ENCODE measurements around the gene C2CD4A. TPM values are rescaled to one million over a fixed set of nuclear protein-coding genes. Genes with fewer than 3 reads are reported as not detected.

C2CD4A gene
- total RNA-seq, 1 experiment from 2014 or later = 0.11 TPM

- Histone ChIP-seq H3K27me3 (replicated peaks; ENCODE audit: control insufficient read depth, insufficient read depth, low read length) (no peaks in the 10 kb centered on the region), H3K4me1 (peaks cover 8% of the 10 kb centered on the region), H3K4me3 (ENCODE audit: low read depth, low read length) (no peak overlapping the region), H3K9me3 (no peaks in the 10 kb centered on the region), H3K36me3 (ENCODE audit: control insufficient read depth, insufficient read depth, low read length) (no peaks in the 10 kb centered on the region)
- BruUV-seq (replicated peaks) = no TSS peak
- H3K27ac Mint-ChIP-seq (ENCODE audit: unreplicated experiment) = no peak overlapping the region
- ChIA-PET POLR2A (no interaction called here), CTCF (interaction anchor here (0.5 kb wide), 1 partner anchor 868 kb away, joined by 5 read pairs; no protein-coding TSS in a partner anchor)
- intact Hi-C loops (cut with micrococcal nuclease; ENCODE audit: unreplicated experiment) = no loop called here
- no peak for DNase-seq
- no peaks in the 10 kb centered on the region for H3K36me3 Mint-ChIP-seq (ENCODE audit: insufficient read depth, unreplicated experiment)
- H3K4me1 Mint-ChIP-seq (ENCODE audit: low read depth, unreplicated experiment) = no peaks in the 10 kb centered on the region
- no peaks in the 10 kb centered on the region for H3K27me3 Mint-ChIP-seq (ENCODE audit: insufficient read depth, unreplicated experiment)
- TF ChIP-seq CTCF (IDR thresholded peaks at IDR 0.05; ENCODE audit: insufficient read depth in 1 of 2, low read depth in 1 of 2, low read length in 1 of 2, severe bottlenecking in 1 of 2, unreplicated experiment in 1 of 2) = no peak
- H3K4me3 Mint-ChIP-seq (ENCODE audit: unreplicated experiment) = no peak overlapping the region
- no peaks in the 10 kb centered on the region for H3K9me3 Mint-ChIP-seq (ENCODE audit: unreplicated experiment)
Observed at GRCh38 chr15:62094388-62094787, 27.6 kb downstream of the C2CD4A start.

- Mint-ChIP-seq H3K4me3 (ENCODE audit: unreplicated experiment) (no peak overlapping the region), H3K27ac (ENCODE audit: unreplicated experiment) (no peak overlapping the region), H3K27me3 (ENCODE audit: insufficient read depth, unreplicated experiment) (no peaks in the 10 kb centered on the region), H3K4me1 (ENCODE audit: low read depth, unreplicated experiment) (no peaks in the 10 kb centered on the region), H3K9me3 (ENCODE audit: unreplicated experiment) (no peaks in the 10 kb centered on the region), H3K36me3 (ENCODE audit: insufficient read depth, unreplicated experiment) (no peaks in the 10 kb centered on the region)
- Histone ChIP-seq H3K4me3 (ENCODE audit: low read depth, low read length) (no peak overlapping the region), H3K9me3 (no peaks in the 10 kb centered on the region), H3K36me3 (ENCODE audit: control insufficient read depth, insufficient read depth, low read length) (no peaks in the 10 kb centered on the region), H3K27me3 (replicated peaks; ENCODE audit: control insufficient read depth, insufficient read depth, low read length) (no peaks in the 10 kb centered on the region), H3K4me1 (no peaks in the 10 kb centered on the region)
- ChIA-PET CTCF (no interaction called here), POLR2A (no interaction called here)
- DNase-seq = no peak
- intact Hi-C loops (cut with micrococcal nuclease; ENCODE audit: unreplicated experiment) = no loop called here
- no TSS peak for BruUV-seq (replicated peaks)
- TF ChIP-seq CTCF (IDR thresholded peaks at IDR 0.05; ENCODE audit: insufficient read depth in 1 of 2, low read depth in 1 of 2, low read length in 1 of 2, severe bottlenecking in 1 of 2, unreplicated experiment in 1 of 2) = no peak
Observed at GRCh38 chr15:62099094-62099601, 32.4 kb downstream of the C2CD4A start.

GRCh38 chr15:62103431-62103830, 36.7 kb downstream of the C2CD4A start:
- BruUV-seq (replicated peaks) = no TSS peak
- intact Hi-C loops (cut with micrococcal nuclease; ENCODE audit: unreplicated experiment) = no loop called here
- H3K4me3 Mint-ChIP-seq (ENCODE audit: unreplicated experiment) = no peak overlapping the region
- no peaks in the 10 kb centered on the region for H3K36me3 Mint-ChIP-seq (ENCODE audit: insufficient read depth, unreplicated experiment)
- H3K27me3 ChIP-seq (replicated peaks; ENCODE audit: control insufficient read depth, insufficient read depth, low read length) = no peaks in the 10 kb centered on the region
- H3K27me3 Mint-ChIP-seq (ENCODE audit: insufficient read depth, unreplicated experiment) = no peaks in the 10 kb centered on the region
- no peaks in the 10 kb centered on the region for H3K9me3 Mint-ChIP-seq (ENCODE audit: unreplicated experiment)
- POLR2A ChIA-PET = no interaction called here
- no peak for DNase-seq
- no peaks in the 10 kb centered on the region for H3K9me3 ChIP-seq
- H3K4me1 ChIP-seq = peaks cover 3% of the 10 kb centered on the region; the same call in 1 of the 2 replicates
- H3K36me3 ChIP-seq (ENCODE audit: control insufficient read depth, insufficient read depth, low read length) = no peaks in the 10 kb centered on the region
- CTCF ChIA-PET = no interaction called here
- TF ChIP-seq CTCF (IDR thresholded peaks at IDR 0.05; ENCODE audit: insufficient read depth in 1 of 2, low read depth in 1 of 2, low read length in 1 of 2, severe bottlenecking in 1 of 2, unreplicated experiment in 1 of 2) = no peak
- H3K4me3 ChIP-seq (ENCODE audit: low read depth, low read length) = no peak overlapping the region
- H3K4me1 Mint-ChIP-seq (ENCODE audit: low read depth, unreplicated experiment) = no peaks in the 10 kb centered on the region
- H3K27ac Mint-ChIP-seq (ENCODE audit: unreplicated experiment) = no peak overlapping the region
